GM12875 (cell line): ENCODE measurements around the gene MS4A15.

Experiments
- H3K4me3 ChIP-seq: one replicate; pipeline ENCODE4 v1.5.1; 2011; ENCODE audit warnings: low read depth, low read length, control low read depth
- CTCF ChIP-seq: IDR thresholded peaks from 2 replicates; pipeline ENCODE4 v1.5.1; 2011; ENCODE audit warnings: low read depth, mild to moderate bottlenecking, control low read depth, inconsistent platforms, low read length, moderate library complexity, borderline replicate concordance; ENCODE audit not compliant: insufficient read depth

MS4A15 gene

DNA sequence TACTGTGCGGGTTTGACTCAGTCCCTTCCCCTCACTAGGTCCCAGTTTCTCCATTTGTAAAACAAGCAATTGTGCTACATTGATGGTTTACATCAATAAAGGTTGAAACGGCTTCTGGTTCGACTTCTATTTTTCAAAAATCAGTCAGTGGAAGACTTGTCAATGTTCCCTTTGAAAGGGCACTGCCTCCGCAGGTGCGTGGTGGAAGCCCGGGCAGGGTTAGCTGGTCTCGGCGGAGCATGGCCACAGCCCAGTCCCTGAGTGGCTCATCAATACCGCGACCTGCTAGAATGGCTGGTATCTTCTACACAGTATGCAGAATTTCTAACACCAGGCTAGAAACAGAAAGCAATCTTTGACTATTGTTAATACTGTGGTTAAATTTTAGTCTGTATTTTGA, 44.5 kb downstream of the MS4A15 start:
- no peak overlapping the region for H3K4me3 ChIP-seq
- no peak for TF ChIP-seq CTCF

DNA sequence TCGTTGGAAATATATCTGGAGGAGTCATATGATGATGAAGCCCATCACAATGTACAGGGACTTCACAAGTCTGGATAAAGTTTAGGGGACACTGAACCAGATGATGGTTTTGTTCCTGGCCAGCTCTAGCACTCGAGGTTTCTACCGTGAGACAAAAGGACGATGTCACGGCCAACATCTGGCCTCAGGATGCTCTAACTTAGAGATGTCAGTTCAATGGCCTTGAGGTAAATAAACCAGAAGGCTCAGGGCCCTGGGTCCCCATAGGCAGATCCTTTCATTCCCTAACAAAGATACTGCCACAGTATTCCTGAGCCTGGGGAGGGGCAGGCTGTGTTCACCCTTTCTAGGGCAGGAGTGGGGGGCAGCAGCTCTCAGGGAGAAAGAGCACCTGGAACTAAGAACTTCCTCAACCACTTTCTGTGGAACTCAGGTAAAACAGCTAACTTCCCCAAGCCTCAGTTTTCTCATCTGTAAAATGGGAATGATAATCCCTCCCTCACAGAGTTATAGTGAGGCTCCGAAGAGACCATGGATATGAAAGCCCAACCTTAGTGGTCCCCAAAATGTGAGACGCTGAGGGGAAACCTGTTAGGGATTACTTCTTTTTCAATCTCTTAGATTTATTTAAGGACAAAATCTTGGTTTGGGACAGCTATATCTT, 46.7 kb downstream of the MS4A15 start:
- no peak for TF ChIP-seq CTCF
- no peak overlapping the region for H3K4me3 ChIP-seq

GRCh38 chr11:60809249-60809648, 52.6 kb downstream of the MS4A15 start:
- TF ChIP-seq CTCF, result no peak
- no peak overlapping the region for H3K4me3 ChIP-seq

- no peak overlapping the region for H3K4me3 ChIP-seq
- no peak for TF ChIP-seq CTCF
Observed at GRCh38 chr11:60809691-60810090, 53.0 kb downstream of the MS4A15 start.

DNA sequence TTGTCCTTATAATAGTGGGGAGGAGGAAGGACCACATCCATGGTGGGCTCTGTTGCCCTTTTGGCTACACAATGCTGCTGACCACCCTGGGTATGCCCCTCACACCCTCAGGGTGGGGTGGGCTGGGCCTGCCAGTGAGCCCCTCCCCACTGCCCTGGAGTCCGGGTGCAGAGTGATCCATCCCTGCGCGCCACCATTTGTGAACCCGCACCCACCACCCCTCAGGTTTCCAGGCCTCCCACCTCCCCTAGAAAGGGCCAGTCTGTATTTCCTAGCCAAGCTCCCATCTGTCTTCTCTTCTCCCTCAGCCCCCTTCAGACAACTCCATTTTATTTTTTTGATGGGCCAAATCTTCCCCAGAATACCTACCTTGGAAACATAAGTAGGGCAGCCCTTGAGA, 53.5 kb downstream of the MS4A15 start:
- no peak for TF ChIP-seq CTCF
- no peak overlapping the region for H3K4me3 ChIP-seq

- no peak for TF ChIP-seq CTCF
- no peak overlapping the region for H3K4me3 ChIP-seq
Observed at GRCh38 chr11:60810569-60810968, 53.9 kb downstream of the MS4A15 start.

DNA sequence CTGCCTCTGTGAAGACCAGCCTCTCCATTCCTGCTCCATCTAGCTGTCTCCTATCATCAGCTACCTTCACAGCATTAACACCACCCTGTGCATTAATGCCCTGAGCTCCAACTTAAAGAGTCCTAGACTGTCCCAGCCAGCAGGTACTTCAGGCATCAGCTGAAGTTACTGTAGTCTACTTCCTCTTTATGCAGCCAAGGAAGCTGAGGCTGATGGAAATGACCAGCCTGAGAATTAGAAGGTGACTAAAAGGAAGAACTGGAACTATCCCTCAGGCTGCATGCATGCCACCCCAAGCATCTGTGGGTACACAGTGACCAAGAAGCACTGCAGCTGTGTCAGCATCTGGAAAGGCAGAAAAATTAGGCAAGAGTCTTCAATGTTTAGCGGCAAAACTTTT, 56.7 kb downstream of the MS4A15 start:
- no peak overlapping the region for H3K4me3 ChIP-seq
- no peak for TF ChIP-seq CTCF
